T47D (cell line): ENCODE results near the gene MATR3.

Experiments
- DNase-seq, 2 experiments: peaks; one replicate each; pipeline versions ENCODE4 v3.0.0 to v3.0.0-alpha.2; 2011 to 2012; ENCODE audit warnings: low read depth in 1 of 2, low spot score in 1 of 2
- JUND ChIP-seq: IDR thresholded peaks from 2 replicates; pipeline ENCODE4 v1.6.1; 2012; ENCODE audit warnings: low read depth
- in situ Hi-C: cut with HindIII; loops from 2 replicates; pipeline ENCODE4 v1.10.0; 2016; ENCODE audit warnings: low sequenced_read_pairs, low pct_unique_long_range_greater_than_20kb

MATR3 gene, protein sequence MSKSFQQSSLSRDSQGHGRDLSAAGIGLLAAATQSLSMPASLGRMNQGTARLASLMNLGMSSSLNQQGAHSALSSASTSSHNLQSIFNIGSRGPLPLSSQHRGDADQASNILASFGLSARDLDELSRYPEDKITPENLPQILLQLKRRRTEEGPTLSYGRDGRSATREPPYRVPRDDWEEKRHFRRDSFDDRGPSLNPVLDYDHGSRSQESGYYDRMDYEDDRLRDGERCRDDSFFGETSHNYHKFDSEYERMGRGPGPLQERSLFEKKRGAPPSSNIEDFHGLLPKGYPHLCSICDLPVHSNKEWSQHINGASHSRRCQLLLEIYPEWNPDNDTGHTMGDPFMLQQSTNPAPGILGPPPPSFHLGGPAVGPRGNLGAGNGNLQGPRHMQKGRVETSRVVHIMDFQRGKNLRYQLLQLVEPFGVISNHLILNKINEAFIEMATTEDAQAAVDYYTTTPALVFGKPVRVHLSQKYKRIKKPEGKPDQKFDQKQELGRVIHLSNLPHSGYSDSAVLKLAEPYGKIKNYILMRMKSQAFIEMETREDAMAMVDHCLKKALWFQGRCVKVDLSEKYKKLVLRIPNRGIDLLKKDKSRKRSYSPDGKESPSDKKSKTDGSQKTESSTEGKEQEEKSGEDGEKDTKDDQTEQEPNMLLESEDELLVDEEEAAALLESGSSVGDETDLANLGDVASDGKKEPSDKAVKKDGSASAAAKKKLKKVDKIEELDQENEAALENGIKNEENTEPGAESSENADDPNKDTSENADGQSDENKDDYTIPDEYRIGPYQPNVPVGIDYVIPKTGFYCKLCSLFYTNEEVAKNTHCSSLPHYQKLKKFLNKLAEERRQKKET

DNA sequence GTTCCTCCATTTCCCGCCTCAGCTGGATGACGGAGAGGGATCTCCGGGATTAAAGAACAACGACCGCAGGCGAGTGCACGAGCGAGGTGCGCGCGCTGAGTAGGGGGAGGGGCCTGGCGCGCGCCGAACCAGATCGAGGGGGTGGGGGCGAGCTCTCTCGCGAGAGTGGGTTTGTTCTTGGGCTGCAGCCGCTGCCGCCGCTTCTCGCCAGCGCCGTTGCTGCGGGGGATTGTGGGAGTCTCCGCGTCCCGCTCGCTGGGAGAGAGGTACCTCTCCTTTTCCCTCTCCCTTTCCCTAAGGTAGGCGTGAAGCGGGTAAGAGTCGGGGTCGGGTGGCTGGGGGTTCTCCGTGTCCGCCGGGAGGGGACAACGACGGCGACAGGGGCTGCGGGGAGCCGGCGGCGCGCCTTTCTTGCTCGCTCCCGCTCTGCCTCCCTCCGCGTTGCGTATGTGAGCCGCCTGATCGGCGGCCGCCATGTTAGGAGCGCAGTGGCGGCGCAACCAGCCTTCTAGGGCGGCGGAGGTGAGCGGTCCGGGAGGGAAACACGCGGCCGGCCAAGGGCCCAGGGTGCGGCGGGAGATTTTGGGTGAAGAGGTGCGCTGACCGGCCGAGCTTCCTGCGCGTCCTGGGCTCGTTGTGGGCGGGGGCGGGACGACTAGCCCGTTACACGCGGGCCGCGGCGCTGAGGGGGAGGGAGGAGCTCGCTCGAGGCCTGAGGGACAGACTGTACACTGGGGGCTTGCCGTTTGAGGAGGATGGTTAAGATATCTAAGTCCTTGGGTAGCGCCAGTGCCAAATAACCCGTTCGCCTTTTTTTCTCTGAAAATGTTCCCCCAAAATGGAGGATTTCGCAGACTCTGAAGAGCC lies at the start of gene MATR3:
TSS of gene MATR3 (plus strand) at position 234 of the 867 bp plus-strand sequence. CDS start 13,676 bp downstream, outside the sequence.
- DNase-seq = peak; percentile 83 to 98
- in situ Hi-C loops = no loop called here
- TF ChIP-seq JUND = no peak

DNA sequence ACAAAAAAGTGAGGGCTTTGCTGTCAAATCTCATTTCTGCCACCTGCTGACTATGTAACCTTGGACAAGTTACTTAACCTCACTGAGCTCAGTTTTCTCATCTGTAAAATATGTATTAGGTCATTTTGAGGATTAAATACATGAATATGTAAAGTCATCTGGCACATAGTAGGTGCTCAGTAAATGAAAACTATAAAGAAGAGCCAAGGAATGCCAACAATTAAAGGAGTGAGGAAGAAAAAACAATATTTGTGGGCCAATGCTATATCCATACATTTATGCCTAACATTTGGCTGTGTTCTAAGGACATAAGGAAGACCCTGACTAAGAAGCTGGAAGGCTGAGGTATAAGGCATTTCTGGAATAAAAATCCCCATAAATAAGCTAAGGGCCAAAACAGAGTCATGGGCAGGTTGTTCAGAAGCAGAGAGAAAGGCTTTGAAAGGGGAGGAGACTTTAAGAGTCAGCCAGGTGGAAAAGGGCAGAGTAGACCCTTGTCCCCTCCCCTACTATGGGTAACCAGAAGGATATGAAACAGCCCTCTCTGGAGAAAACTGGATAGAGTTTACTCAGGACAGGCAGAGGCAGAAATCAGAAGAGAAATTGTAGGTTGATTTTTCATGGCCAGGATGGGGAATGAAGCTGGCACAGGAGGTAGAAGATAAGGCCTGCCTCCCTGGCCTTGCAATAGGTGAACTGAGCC lies 47.8 kb upstream of the MATR3 start:
- peak in 1 of 2 experiments; percentile 19 for DNase-seq
- in situ Hi-C loops = no loop called here
- no peak for TF ChIP-seq JUND

DNA sequence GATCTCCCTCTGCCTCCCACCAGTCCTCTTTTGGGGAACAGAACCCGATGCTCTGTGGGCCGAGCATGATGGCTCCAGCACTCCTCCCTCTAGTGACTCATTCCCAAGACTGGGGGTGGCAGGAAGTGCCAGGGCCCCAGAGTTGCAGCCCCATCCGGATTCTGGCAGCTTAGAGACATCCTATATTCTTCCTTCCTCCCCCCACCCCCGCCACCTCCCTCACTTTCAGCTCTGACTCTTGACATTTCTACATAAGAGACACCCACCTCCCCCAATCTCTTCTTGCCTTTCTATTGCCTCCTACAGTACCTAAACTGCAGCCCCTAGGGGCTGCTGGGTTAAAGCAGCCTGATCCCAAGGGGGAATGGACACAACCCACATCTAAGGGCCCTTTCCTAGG lies 47.1 kb upstream of the MATR3 start:
- in situ Hi-C loops = no loop called here
- no peak for TF ChIP-seq JUND
- DNase-seq = no peak

DNA sequence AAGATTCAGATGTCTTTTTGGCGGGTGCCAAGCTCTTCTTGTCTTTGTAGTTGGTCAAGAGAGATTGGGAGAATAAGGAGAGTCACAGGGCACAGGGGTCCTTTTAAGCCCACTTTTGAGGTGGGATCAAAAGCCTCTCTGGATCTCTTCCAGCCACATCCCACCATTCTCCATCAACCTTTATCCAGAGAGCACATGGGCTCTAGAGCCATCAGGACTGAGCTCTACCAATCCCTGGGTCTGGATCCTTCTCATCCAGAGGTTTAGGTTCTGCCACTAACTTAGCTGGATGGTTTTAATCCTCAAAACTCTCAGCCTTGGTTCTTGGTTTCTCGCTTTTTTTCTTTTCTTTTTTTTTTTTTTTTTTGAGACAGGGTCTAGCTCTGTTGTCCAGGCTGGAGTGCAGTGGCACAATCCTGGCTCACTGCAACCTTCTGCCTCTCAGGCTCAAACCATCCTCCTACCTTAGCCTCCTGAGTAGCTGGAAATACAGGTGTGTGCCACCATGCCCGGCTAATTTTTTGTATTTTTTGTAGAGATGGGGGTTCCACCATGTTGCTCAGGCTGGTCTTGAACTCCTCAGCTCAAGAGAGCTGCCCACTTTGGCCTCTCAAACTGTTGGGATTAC lies 44.6 kb upstream of the MATR3 start:
- in situ Hi-C loops = no loop called here
- TF ChIP-seq JUND = no peak

DNA sequence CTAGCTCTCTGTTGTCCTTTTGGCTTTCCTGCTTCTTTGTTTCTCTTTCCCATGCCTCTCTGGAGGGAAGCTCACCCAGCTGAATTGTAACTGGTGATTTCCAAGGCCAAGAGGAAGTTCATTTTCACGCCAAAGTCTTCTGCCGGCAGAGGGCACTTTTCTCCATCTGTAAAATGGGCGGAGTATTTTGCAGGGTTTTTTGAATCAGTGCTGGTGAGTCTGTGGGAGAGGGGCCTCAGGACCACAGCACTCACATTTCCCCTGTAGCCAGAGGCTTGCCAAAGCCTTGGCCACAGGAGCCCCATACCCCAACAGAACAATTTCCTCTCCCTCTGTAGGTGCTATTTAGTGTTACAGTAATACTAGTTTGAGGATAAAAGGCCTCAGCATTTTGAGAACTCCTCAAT lies 42.3 kb upstream of the MATR3 start:
- DNase-seq = peak in 1 of 2 experiments; percentile 25
- in situ Hi-C loops = no loop called here
- no peak for TF ChIP-seq JUND

More for the DNA sequence above, 44.6 kb upstream of the MATR3 start:
- DNase-seq = no peak

DNA sequence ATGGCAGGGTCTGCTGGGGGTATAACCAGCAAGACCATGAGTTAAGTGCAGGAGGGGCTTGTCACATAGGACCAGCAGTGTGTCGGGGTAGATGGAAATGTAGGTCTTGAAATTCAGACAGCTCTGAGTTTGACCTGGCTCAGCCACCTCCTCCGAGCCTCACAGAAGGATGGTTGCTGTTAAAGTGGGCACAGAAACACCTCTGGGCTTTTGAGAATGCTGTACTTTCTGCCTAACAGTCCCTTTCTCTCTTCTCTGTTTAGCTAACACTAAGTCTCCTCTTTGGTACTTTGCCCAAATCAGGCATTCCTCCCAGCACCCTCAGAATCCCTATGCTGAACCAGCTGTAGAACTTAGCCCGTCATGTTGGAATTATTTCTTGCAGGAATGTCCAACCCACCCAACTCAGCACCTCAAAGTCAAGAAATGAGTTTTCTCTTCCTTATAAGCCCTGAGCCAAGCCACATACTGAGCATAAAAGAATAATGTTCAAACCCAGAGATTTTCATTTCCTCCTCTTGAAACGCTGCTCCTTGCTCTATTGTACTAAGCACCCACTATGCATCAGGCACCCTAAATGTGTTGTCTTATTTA lies 41.7 kb upstream of the MATR3 start:
- in situ Hi-C loops = no loop called here

DNA sequence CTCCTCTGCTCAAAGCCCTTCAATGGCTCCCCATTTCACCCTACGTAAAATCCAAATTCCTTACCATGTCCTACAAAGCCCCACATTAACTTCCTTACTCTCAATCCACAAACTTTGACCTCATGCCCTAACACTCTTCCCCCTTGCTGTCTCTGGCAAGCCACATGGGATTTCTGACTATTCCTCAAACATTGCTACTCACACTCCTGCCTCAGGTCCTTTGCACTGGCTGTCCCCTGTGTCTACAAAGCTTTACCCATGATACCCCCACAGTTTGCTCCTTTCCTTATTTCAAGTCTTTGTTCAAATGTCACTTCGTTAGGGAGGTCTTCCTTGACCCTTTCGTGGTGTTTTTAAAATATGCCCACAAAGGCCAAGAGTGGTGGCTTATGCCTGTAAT lies 40.4 kb upstream of the MATR3 start:
- DNase-seq = no peak
- in situ Hi-C loops = no loop called here
- TF ChIP-seq JUND = no peak

More for the DNA sequence above, 41.7 kb upstream of the MATR3 start:
- no peak for DNase-seq
- TF ChIP-seq JUND = no peak

DNA sequence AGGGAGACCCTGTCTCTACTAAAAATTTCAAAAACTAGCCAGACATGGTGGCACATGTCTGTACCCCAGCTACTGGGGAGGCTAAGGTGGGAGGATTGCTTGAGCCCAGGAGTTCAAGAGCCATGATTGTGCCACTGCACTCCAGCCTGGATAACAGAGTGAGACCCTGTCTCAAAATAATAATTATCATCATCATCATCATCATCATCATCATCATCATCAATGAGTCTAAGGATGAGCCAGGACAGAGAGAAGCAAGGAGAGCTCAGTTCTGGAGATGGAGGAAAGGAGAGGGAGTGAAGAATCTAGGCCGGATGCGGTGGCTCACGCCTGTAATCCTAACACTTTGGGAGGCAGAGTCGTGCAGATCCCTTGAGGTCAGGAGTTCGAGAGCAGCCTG lies 36.7 kb upstream of the MATR3 start:
- TF ChIP-seq JUND = no peak
- in situ Hi-C loops = no loop called here
- DNase-seq = no peak

DNA sequence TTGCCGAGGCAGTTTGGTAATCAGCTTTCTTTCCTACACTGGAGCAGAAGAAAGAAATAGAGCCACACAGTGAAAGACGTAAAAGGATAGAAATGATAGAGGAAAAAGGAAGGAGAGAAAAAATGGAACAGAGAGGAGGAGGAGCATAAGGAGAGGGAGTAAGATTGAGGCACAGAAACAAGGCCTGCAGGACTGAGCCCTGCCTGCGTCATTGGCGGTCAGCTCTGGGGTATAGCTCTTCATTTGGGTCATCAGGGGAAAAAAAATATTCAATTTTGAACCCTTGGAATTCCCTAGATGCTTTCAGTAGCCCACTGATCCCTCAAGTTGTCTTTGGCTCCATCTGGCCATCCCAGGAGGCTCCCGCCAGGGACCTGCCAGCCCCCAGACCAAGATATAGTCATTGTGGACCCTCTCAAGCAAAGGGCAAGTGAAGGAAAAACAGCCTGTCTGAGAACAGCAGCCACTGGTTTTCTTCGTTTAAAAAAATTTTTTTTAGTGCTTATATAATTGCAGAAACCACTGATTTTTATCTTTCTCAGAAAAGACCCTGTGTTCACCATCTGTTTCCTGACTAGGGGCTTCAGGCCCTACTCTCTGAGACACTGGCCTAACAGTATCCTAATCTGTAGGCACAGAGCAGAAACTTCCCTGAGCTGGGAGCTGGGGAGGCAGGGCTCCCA lies 31.3 kb upstream of the MATR3 start:
- in situ Hi-C loops = no loop called here
- no peak for TF ChIP-seq JUND
- no peak for DNase-seq

DNA sequence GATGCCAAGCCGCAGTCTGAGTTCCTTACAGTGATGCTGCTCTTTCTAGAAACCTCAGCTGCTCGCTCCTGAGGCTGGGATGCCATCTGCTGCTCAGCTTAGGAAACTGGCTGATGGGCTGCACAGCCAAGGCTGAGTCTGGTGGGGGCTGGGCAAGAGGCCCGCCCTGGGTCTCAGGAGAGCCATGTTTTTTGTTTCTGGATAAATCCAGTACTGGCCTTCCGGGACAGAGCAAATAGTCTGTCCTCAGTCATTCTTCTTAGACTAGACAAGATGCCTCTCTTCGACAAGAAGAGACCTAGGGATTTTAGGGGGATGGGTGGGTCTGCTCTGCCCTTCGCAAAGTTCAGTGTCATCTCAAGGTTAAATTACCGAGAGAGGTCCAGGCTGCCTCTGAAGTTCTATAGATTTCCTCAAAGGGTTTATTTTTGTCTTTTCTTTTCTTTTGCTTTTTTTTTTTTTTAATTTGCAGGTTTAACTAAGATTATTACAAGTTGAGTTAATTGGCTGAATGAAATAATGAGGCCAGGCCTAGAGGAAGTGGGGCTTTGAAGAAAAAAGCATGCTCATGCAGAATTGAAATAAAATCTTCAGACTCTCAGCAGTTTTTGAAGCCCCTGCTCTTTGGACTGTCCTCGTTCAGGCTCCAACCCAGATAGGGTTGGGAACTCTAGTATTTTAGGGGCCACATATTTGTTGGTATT lies 30.6 kb upstream of the MATR3 start:
- no peak for TF ChIP-seq JUND
- in situ Hi-C loops = no loop called here
- DNase-seq = peak; percentile 76 to 94
